AG04449 (cell line): Measurements from ENCODE around the gene EIF2AK3.

Source experiments
- CTCF ChIA-PET: fragments of 350-600 bp; formaldehyde crosslinking; extraction: SDS; loops from one replicate; lab custom pipeline; 2021; ENCODE audit warnings: antibody characterized with exemption; lab: Yijun Ruan, JAX
- POLR2A ChIA-PET: fragments of 400-600, 350-600 bp; formaldehyde crosslinking; extraction: SDS; loops from one replicate; lab custom pipeline; 2020; ENCODE audit warnings: antibody characterized with exemption, inconsistent platforms; lab: Yijun Ruan, JAX
- DNase-seq: peaks from one replicate; pipeline ENCODE4 v3.0.0-alpha.2; 2010; ENCODE audit warnings: low read depth, low spot score
- H3K4me3 ChIP-seq: 2 replicates; pipeline ENCODE4 v1.5.1; 2011; ENCODE audit warnings: low read depth, mild to moderate bottlenecking, control low read depth, low read length
- TF ChIP-seq, protein P1 (sequence below): IDR thresholded peaks from one replicate; pipeline ENCODE4 v1.5.1; 2011; ENCODE audit warnings: mild to moderate bottlenecking, moderate library complexity, low read length, control low read depth, inconsistent platforms; ENCODE audit not compliant: insufficient read depth; ENCODE audit errors: missing control alignments

The EIF2AK3 gene

DNA sequence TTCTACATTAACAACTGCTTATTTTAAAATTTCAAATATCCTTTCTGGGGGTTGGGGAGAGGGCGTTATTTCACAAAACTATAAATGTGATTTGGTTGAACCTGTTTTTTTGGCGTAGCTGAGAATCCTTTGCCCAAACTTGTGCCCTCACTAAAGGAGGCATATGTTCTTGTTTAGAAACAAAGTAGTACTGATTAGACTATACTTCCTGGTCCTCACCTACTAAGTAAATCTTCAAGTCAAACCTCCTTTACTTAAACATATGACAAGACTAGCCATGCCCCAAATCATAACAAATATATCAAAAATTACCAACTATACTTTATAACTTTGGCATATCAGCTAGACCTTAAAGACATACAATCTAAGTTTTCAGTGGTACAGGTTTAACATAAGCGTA, 5.8 kb downstream of the EIF2AK3 start:
- TF ChIP-seq, protein P1, sequence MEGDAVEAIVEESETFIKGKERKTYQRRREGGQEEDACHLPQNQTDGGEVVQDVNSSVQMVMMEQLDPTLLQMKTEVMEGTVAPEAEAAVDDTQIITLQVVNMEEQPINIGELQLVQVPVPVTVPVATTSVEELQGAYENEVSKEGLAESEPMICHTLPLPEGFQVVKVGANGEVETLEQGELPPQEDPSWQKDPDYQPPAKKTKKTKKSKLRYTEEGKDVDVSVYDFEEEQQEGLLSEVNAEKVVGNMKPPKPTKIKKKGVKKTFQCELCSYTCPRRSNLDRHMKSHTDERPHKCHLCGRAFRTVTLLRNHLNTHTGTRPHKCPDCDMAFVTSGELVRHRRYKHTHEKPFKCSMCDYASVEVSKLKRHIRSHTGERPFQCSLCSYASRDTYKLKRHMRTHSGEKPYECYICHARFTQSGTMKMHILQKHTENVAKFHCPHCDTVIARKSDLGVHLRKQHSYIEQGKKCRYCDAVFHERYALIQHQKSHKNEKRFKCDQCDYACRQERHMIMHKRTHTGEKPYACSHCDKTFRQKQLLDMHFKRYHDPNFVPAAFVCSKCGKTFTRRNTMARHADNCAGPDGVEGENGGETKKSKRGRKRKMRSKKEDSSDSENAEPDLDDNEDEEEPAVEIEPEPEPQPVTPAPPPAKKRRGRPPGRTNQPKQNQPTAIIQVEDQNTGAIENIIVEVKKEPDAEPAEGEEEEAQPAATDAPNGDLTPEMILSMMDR = no peak
- POLR2A ChIA-PET = no interaction called here
- CTCF ChIA-PET = interaction anchor here (0.9 to 2.4 kb wide), 5 partner anchors 15 to 51 kb away, joined by 3 to 7 read pairs (median 4); no protein-coding TSS in a partner anchor
- no peak overlapping the region for H3K4me3 ChIP-seq
- DNase-seq = no peak

DNA sequence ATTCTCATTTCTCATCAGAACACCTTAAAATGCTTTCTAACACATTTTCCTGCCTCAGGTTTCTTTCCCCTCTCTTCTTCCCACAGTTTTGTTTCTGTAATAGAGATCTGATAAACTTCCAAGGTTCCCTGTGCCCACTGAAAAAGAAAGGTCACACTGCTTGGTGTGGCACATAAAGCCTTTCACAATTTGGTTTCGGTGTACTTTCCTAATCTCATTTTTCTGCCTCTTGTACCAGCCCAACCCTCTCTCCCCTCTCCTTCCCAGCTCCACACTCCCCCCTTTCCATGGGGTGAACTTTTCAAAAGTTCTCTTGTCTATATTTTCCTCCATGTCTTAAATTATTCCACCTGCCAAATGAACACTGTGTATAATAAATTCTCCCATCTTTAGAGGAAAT, 7.2 kb downstream of the EIF2AK3 start:
- TF ChIP-seq, protein P1 = no peak
- H3K4me3 ChIP-seq = no peak overlapping the region
- ChIA-PET CTCF (interaction anchor here (1.8 to 2.0 kb wide), 2 partner anchors 28 to 50 kb away, joined by 4 to 6 read pairs; no protein-coding TSS in a partner anchor), POLR2A (no interaction called here)
- DNase-seq = no peak

DNA sequence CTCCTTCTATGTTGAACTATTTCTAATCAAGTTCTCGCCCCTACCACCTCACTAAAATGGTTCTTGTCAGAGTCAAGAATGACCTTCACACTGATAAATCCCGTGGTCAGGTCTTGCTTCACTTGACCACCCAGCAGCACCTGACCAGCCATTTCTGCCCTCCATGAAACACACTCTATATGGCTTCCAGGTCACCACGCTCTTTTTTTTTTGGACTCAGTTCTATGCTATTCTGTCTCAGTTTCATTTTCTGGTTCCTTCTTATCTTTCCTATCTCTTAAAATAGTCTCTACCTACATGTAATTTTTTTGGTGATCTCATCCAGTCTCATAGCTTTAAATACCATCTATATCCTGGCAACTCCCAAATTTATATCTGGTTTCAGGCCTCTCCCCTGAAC, 11.4 kb downstream of the EIF2AK3 start:
- no peak overlapping the region for H3K4me3 ChIP-seq
- TF ChIP-seq, protein P1 = no peak
- ChIA-PET POLR2A (no interaction called here), CTCF (interaction anchor here (2.5 kb wide), 1 partner anchor 54 kb away, joined by 11 read pairs; no protein-coding TSS in a partner anchor)
- no peak for DNase-seq

DNA sequence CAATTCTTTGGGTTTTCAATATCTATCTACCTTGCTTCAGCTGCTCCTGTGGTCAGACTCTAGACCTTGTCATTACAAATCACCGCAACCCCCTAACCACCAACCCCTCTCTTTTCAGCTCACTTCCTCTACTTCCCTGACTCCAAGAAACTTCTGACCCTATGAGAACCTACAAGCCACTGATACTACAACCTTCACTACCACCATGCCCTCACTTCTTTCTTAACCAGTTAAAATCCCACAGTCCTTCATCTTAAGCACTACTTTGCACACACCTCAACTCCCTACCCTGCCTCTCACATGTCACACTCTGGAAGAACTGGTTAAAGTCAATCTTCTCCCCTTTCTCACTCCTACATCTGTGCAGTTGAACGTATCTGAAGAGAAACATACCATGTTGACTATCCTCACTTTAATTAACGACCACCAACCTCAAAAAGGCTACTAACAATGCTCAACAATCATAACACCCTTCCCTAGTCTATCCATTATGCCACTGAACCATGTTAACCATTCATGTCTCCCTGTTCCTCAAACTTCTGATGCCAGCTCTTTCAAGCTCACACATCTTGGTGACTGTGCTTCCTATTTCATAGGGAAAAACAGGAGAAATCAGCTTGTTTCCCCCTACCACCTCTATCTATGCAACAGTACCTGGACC, 12.6 kb downstream of the EIF2AK3 start:
- DNase-seq = no peak
- ChIA-PET CTCF (interaction anchor here (1.1 kb wide), 1 partner anchor 24 kb away, joined by 3 read pairs; no protein-coding TSS in a partner anchor), POLR2A (no interaction called here)
- no peak overlapping the region for H3K4me3 ChIP-seq
- TF ChIP-seq, protein P1 = no peak

DNA sequence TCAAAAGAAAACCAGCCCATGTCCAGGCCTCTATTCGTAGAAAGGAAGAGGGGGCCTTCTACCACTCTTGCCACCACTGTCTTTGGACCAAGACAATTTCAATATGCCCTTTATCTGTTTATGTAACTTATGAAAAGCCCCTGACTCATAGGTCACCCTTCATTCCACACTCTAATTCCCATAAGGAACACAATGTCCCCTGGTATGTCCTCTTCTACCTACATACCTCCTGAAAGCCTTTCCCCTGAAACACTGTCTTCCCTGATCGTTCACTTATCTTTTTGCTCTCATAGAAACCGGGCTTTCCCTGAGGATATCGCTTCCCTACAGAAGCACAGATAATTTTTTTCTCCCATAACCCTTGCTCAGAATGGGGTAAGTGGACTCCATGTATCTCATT, 13.3 kb downstream of the EIF2AK3 start:
- ChIA-PET CTCF (interaction anchor here (1.1 to 3.5 kb wide), 2 partner anchors 23 to 24 kb away, joined by 3 to 14 read pairs; no protein-coding TSS in a partner anchor), POLR2A (no interaction called here)
- no peak for DNase-seq
- no peak overlapping the region for H3K4me3 ChIP-seq
- TF ChIP-seq, protein P1 = no peak

DNA sequence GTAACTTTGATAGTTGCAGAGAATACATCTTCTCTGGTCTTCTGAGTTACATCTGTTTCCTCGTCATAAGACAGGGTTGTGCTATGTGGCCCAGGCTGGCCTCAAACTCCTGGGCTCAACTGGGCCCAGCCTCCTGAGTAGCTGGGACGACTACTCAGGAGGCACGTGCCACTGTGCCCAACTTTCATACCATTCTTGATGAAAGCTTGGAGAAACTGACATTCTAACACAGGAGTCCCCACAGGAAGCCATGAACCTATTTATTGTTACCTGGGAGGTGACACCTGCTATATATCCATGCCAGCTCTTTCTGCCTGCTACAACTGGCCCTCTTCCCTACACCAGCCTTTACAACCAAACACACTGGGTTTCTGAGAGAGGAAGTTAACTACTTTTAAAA, 19.1 kb downstream of the EIF2AK3 start:
- no peak overlapping the region for H3K4me3 ChIP-seq
- DNase-seq = no peak
- TF ChIP-seq, protein P1 = no peak
- POLR2A ChIA-PET = interaction anchor here (0.7 kb wide), 1 partner anchor 11 kb away, joined by 3 read pairs; no protein-coding TSS in a partner anchor
- CTCF ChIA-PET = interaction anchor here (0.9 to 4.1 kb wide), 4 partner anchors 15 to 64 kb away, joined by 3 to 28 read pairs (median 6); no protein-coding TSS in a partner anchor
